HepG2 (cell line): ENCODE measurements around the gene ICE2. TPM values are rescaled to one million over a fixed set of nuclear protein-coding genes. Genes with fewer than 3 reads are reported as not detected.

ENCODE experiments used
- ATAC-seq: fragments of 200-7000 bp; cut with Tn5 transposase; 3 replicates; pipeline ENCODE4 v1.9.1; 2020; ENCODE audit warnings: mild to moderate bottlenecking, moderate library complexity
- BruUV-seq: library from RNA; stranded (reverse); fragments of 400-500 nt; replicated peaks from 2 replicates; lab custom pipeline; 2021; lab: Mats Ljungman, UMichigan
- CTCF ChIA-PET: fragments of 300-600 bp; formaldehyde crosslinking; extraction: SDS; loops from one replicate; lab custom pipeline; 2021; ENCODE audit warnings: low total read pairs, inconsistent platforms, low intra/inter-chr PET ratio; lab: Yijun Ruan, JAX
- POLR2A ChIA-PET: fragments of 350-600 bp; sonication (Branson Sonifier 250); formaldehyde crosslinking; loops from one replicate; lab custom pipeline; 2020; ENCODE audit warnings: antibody characterized with exemption, inconsistent platforms; lab: Yijun Ruan, JAX
- DNase-seq: peaks from one replicate; pipeline ENCODE4 v3.0.0-alpha.2; 2015; ENCODE audit warnings: low spot score
- FAIRE-seq: peaks from 3 replicates; lab custom pipeline; 2011; peaks lifted over from hg19 to GRCh38; lab: Jason Lieb, UNC
- H2AFZ ChIP-seq: one replicate; pipeline ENCODE4 v1.6.1; 2011; ENCODE audit warnings: low read length, inconsistent platforms
- H3K27ac ChIP-seq: fragments of 300-600 bp; 3 replicates; pipeline ENCODE4 v1.8.0; 2011; ENCODE audit warnings: mixed run types, mild to moderate bottlenecking, mixed read lengths, low read length, inconsistent platforms; ENCODE audit not compliant: insufficient read depth; ENCODE audit errors: extremely low read length
- H3K27me3 ChIP-seq, 2 experiments: fragments of 200-600 bp in 1 of 2; 2 replicates in 1 of 2; 3 replicates in 1 of 2; pipeline versions ENCODE4 v1.6.0 to v1.8.0; 2011; ENCODE audit warnings: low read length in 2 of 2, mild to moderate bottlenecking in 2 of 2, moderate library complexity in 2 of 2, inconsistent platforms in 1 of 2; ENCODE audit not compliant: insufficient read depth in 2 of 2, control insufficient read depth in 1 of 2
- H3K36me3 ChIP-seq, 2 experiments: fragments of 200-600 bp in 1 of 2; replicated peaks in 1 of 2; 2 replicates in 1 of 2; 3 replicates in 1 of 2; pipeline versions ENCODE4 v1.5.1 to v1.8.0; 2011; ENCODE audit warnings: low read length in 2 of 2, inconsistent platforms in 1 of 2; ENCODE audit not compliant: insufficient read depth in 2 of 2, control insufficient read depth in 1 of 2
- H3K4me1 ChIP-seq: 2 replicates; pipeline ENCODE4 v1.5.1; 2012; ENCODE audit warnings: low read length, inconsistent platforms; ENCODE audit not compliant: insufficient read depth
- H3K4me2 ChIP-seq: 2 replicates; pipeline ENCODE4 v1.6.0; 2011; ENCODE audit warnings: low read depth, low read length, inconsistent platforms
- H3K4me3 ChIP-seq, 3 experiments: fragments of 200-600 bp in 1 of 3; sonication (generic), shearing (Covaris generic) in 1 of 3; replicated peaks in 1 of 3; 2 replicates each; pipeline ENCODE4 v1.5.1; 2011 to 2016; ENCODE audit warnings: low read length in 3 of 3, inconsistent platforms in 2 of 3, low read depth in 2 of 3, mild to moderate bottlenecking in 2 of 3, control low read depth in 1 of 3, mixed read lengths in 1 of 3; ENCODE audit not compliant: insufficient read depth in 1 of 3
- H3K79me2 ChIP-seq: one replicate; pipeline ENCODE4 v1.6.1; 2011; ENCODE audit warnings: low read length, inconsistent platforms; ENCODE audit not compliant: insufficient read depth
- H3K9ac ChIP-seq: 2 replicates; pipeline ENCODE4 v1.6.0; 2011; ENCODE audit warnings: mild to moderate bottlenecking, low read depth, low read length, inconsistent platforms; ENCODE audit not compliant: insufficient read depth
- H3K9me3 ChIP-seq: 2 replicates; pipeline ENCODE4 v1.5.1; 2012; ENCODE audit warnings: mild to moderate bottlenecking, low read length
- H4K20me1 ChIP-seq: 2 replicates; pipeline ENCODE4 v1.6.0; 2011; ENCODE audit warnings: inconsistent platforms, mild to moderate bottlenecking, low read length, moderate library complexity; ENCODE audit not compliant: insufficient read depth
- EHMT2 ChIP-seq: fragments of 200-600 bp; sonication (generic); IDR thresholded peaks from 2 replicates; pipeline ENCODE4 v1.7.0; 2017; ENCODE audit warnings: antibody characterized with exemption, low read depth, low read length, borderline replicate concordance
- HNRNPUL1 ChIP-seq: fragments of 200-400 bp; formaldehyde crosslinking; IDR thresholded peaks from 2 replicates; pipeline ENCODE4 v1.6.1; 2017; ENCODE audit warnings: low read depth, mild to moderate bottlenecking, low read length, moderate library complexity
- MIER3 ChIP-seq: IDR thresholded peaks from 2 replicates; pipeline ENCODE4 v1.6.1; 2016; ENCODE audit warnings: missing compliant biosample characterization, borderline replicate concordance
- SAFB2 ChIP-seq: sonication (generic); formaldehyde crosslinking; IDR thresholded peaks from 2 replicates; pipeline ENCODE4 v1.5.1; 2020; ENCODE audit warnings: missing genetic modification reagents, low read depth, mild to moderate bottlenecking, borderline replicate concordance
- SSRP1 ChIP-seq: IDR thresholded peaks from 2 replicates; pipeline ENCODE4 v1.6.1; 2016; ENCODE audit warnings: control low read depth
- ZNF543 ChIP-seq: sonication (generic); formaldehyde crosslinking; IDR thresholded peaks from 2 replicates; pipeline ENCODE4 v1.4.0; 2020; ENCODE audit warnings: mild to moderate bottlenecking, missing genetic modification reagents
- ZNF709 ChIP-seq: sonication (generic); formaldehyde crosslinking; IDR thresholded peaks from 2 replicates; pipeline ENCODE4 v1.5.0; 2020; ENCODE audit warnings: mild to moderate bottlenecking, missing genetic modification reagents
- ZNF83 ChIP-seq: sonication (generic); formaldehyde crosslinking; IDR thresholded peaks from 2 replicates; pipeline ENCODE4 v1.4.0; 2020; ENCODE audit warnings: missing genetic modification reagents, mild to moderate bottlenecking, borderline replicate concordance
- WGBS: methylation state at CpG from one replicate; pipeline ENCODE4 v1.1.6; 2017; ENCODE audit warnings: low lambda C conversion rate; 5-methylcytosine and 5-hydroxymethylcytosine counted together
- in situ Hi-C: cut with HindIII; loops from 2 replicates; pipeline ENCODE4 v1.10.0; 2017; ENCODE audit warnings: low pct_unique_long_range_greater_than_20kb; ENCODE audit not compliant: extremely low pct_ligation_motif_present
- intact Hi-C: fragments of 100-400 bp; cut with micrococcal nuclease; formaldehyde crosslinking; loops from one replicate; pipeline ENCODE4 v1.10.0; 2022; ENCODE audit not compliant: unreplicated experiment
- polyA plus RNA-seq, 8 experiments: library from polyadenylated mRNA; depleted of rRNA in 3 of 8; stranded (reverse) in 7 of 8; unstranded in 1 of 8; fragments of >200 nt; fragmentation: Illumina TruSeq in 4 of 8; extraction: Trizol in 4 of 8; gene quantifications; 2 replicates each; pipeline versions ENCODE4 v1.2.1 to v1.2.3, GENCODE V29; 2011 to 2016; ENCODE audit warnings: low read depth in 4 of 8, missing spikeins in 1 of 8, mixed read lengths in 1 of 8; ENCODE audit not compliant: insufficient read depth in 1 of 8
- total RNA-seq, 5 experiments: library from RNA; depleted of rRNA; stranded (reverse); fragments of >200 nt; fragmentation: Illumina TruSeq; extraction: Trizol; gene quantifications; 2 replicates each; pipeline ENCODE4 v1.2.3, GENCODE V29; 2016; ENCODE audit warnings: low read depth in 1 of 5
- TF ChIP-seq, protein P1 (sequence below): IDR thresholded peaks from 2 replicates; pipeline ENCODE4 v1.6.1; 2012; ENCODE audit warnings: low read depth, low read length, improper control_type of control experiment
- TF ChIP-seq, protein P2 (sequence below): sonication (generic); formaldehyde crosslinking; IDR thresholded peaks from 2 replicates; pipeline ENCODE4 v1.4.0; 2020; ENCODE audit warnings: missing genetic modification reagents, borderline replicate concordance

The ICE2 gene
- total and polyA plus RNA-seq, 2 of the 13 experiments (the other 11 are each of a cell fraction or from before 2014, with no cell fraction given): 24.8 to 26.4 TPM

- no peak overlapping the region for H3K27ac ChIP-seq
- peaks cover 7% of the 10 kb centered on the region for H4K20me1 ChIP-seq
- no peak overlapping the region for H3K4me2 ChIP-seq
- no peaks in the 10 kb centered on the region for H3K4me1 ChIP-seq
- no peak overlapping the region for H3K9ac ChIP-seq
- BruUV-seq: no TSS peak
- CTCF ChIA-PET: no interaction called here
- no peak overlapping the region for H2AFZ ChIP-seq
- in situ Hi-C loops: no loop called here
- DNase-seq: no peak
- peaks cover 19 to 61% of the 10 kb centered on the region in 2 experiments for H3K36me3 ChIP-seq
- no peaks in the 10 kb centered on the region for H3K27me3 ChIP-seq
- ATAC-seq: no peak
- intact Hi-C loops: no loop called here
- H3K79me2 ChIP-seq: peaks cover 3% of the 10 kb centered on the region
- no peaks in the 10 kb centered on the region for H3K9me3 ChIP-seq
- WGBS: 99% methylated on average over 11 of the region's 12 CpGs
- no peak overlapping the region for H3K4me3 ChIP-seq
- TF ChIP-seq, protein P1, sequence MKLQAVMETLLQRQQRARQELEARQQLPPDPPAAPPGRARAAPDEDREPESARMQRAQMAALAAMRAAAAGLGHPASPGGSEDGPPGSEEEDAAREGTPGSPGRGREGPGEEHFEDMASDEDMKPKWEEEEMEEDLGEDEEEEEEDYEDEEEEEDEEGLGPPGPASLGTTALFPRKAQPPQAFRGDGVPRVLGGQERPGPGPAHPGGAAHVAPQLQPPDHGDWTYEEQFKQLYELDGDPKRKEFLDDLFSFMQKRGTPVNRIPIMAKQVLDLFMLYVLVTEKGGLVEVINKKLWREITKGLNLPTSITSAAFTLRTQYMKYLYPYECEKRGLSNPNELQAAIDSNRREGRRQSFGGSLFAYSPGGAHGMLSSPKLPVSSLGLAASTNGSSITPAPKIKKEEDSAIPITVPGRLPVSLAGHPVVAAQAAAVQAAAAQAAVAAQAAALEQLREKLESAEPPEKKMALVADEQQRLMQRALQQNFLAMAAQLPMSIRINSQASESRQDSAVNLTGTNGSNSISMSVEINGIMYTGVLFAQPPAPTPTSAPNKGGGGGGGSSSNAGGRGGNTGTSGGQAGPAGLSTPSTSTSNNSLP: no peak
- TF ChIP-seq HNRNPUL1: no peak
- TF ChIP-seq, all 625 proteins: peak for 0
- POLR2A ChIA-PET: no interaction called here
- FAIRE-seq: no peak
Observed at GRCh38 chr15:60514261-60514881, 35.4 kb upstream of the ICE2 start.

GRCh38 chr15:60513676-60514075 lies 34.7 kb upstream of the ICE2 start:
- Histone ChIP-seq H4K20me1 (peaks cover 3% of the 10 kb centered on the region; the same call in 1 of the 2 replicates), H3K27ac (no peak overlapping the region), H3K4me2 (no peak overlapping the region), H3K4me1 (no peaks in the 10 kb centered on the region), H3K9me3 (no peaks in the 10 kb centered on the region), H2AFZ (no peak overlapping the region), H3K4me3 (no peak overlapping the region), H3K36me3 (peaks cover 19 to 57% of the 10 kb centered on the region in 2 experiments), H3K9ac (no peak overlapping the region), H3K27me3 (no peaks in the 10 kb centered on the region), H3K79me2 (no peaks in the 10 kb centered on the region)
- no peak for DNase-seq
- ChIA-PET CTCF (no interaction called here), POLR2A (no interaction called here)
- intact Hi-C loops (no loop called here), in situ Hi-C loops (no loop called here)
- no peak for FAIRE-seq
- 98% methylated on average over 7 of the region's 7 CpGs for WGBS
- no peak for ATAC-seq
- no TSS peak for BruUV-seq
- TF ChIP-seq ZNF543 (CRISPR knock-in tag) (no peak), EHMT2 (no peak), ZNF709 (CRISPR knock-in tag) (no peak), SSRP1 (no peak), ZNF83 (CRISPR knock-in tag) (no peak), SAFB2 (CRISPR knock-in tag) (no peak), MIER3 (CRISPR knock-in tag) (no peak)
- TF ChIP-seq, protein P2, sequence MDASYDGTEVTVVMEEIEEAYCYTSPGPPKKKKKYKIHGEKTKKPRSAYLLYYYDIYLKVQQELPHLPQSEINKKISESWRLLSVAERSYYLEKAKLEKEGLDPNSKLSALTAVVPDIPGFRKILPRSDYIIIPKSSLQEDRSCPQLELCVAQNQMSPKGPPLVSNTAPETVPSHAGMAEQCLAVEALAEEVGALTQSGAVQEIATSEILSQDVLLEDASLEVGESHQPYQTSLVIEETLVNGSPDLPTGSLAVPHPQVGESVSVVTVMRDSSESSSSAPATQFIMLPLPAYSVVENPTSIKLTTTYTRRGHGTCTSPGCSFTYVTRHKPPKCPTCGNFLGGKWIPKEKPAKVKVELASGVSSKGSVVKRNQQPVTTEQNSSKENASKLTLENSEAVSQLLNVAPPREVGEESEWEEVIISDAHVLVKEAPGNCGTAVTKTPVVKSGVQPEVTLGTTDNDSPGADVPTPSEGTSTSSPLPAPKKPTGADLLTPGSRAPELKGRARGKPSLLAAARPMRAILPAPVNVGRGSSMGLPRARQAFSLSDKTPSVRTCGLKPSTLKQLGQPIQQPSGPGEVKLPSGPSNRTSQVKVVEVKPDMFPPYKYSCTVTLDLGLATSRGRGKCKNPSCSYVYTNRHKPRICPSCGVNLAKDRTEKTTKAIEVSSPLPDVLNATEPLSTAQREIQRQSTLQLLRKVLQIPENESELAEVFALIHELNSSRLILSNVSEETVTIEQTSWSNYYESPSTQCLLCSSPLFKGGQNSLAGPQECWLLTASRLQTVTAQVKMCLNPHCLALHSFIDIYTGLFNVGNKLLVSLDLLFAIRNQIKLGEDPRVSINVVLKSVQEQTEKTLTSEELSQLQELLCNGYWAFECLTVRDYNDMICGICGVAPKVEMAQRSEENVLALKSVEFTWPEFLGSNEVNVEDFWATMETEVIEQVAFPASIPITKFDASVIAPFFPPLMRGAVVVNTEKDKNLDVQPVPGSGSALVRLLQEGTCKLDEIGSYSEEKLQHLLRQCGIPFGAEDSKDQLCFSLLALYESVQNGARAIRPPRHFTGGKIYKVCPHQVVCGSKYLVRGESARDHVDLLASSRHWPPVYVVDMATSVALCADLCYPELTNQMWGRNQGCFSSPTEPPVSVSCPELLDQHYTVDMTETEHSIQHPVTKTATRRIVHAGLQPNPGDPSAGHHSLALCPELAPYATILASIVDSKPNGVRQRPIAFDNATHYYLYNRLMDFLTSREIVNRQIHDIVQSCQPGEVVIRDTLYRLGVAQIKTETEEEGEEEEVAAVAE (CRISPR knock-in tag): no peak
